MM.1S (cell line): Measurements from ENCODE around the gene TFIP11.

Experiments used
- EZH2 ChIP-seq: fragments of 300-600 bp; sonication (generic); optimal IDR thresholded peaks from 2 replicates; pipeline ENCODE3; 2017; ENCODE audit warnings: low read depth, mild to moderate bottlenecking, antibody characterized with exemption, low read length, mixed read lengths
- TF ChIP-seq, protein P1 (sequence below): fragments of 300-600 bp; sonication (generic); IDR thresholded peaks from 2 replicates; pipeline ENCODE4 v1.5.1; 2016; ENCODE audit warnings: antibody characterized with exemption, low read length, mixed read lengths

DNA sequence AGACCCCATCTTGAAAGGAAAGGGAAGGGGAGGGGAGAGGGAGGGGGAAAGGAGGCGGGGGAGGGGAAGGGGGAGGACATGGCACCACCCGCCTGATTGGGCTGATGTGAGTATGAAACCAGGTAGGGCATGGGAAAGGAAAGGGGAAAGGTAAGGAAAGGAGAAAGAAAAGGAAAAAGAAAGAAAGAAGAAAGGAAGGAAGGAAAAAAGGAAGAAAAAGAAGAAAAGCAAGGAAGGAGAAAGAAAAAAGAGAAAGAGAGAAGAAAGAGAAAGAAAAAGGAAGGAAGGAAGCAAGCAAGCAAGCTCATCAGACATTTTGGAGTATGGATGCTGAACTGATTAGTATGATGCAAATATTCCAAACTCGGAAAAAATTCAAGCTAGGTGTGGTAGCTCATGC lies 36.0 kb upstream of the TFIP11 start:
- no peak for TF ChIP-seq EZH2
- TF ChIP-seq, protein P1, sequence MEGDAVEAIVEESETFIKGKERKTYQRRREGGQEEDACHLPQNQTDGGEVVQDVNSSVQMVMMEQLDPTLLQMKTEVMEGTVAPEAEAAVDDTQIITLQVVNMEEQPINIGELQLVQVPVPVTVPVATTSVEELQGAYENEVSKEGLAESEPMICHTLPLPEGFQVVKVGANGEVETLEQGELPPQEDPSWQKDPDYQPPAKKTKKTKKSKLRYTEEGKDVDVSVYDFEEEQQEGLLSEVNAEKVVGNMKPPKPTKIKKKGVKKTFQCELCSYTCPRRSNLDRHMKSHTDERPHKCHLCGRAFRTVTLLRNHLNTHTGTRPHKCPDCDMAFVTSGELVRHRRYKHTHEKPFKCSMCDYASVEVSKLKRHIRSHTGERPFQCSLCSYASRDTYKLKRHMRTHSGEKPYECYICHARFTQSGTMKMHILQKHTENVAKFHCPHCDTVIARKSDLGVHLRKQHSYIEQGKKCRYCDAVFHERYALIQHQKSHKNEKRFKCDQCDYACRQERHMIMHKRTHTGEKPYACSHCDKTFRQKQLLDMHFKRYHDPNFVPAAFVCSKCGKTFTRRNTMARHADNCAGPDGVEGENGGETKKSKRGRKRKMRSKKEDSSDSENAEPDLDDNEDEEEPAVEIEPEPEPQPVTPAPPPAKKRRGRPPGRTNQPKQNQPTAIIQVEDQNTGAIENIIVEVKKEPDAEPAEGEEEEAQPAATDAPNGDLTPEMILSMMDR, result no peak
